Upper lobe of right lung (tissue), 1 donor: ENCODE results near the gene CD69. TPM values are rescaled to one million over a fixed set of nuclear protein-coding genes. Genes with fewer than 3 reads are reported as not detected.

Experiments
- total RNA-seq: library from RNA; stranded (reverse); fragmentation: NEBNext Ultra II Directional; extraction: Animal tissue kit (Norgen Biotek cat#: 25700); gene quantifications from one replicate; pipeline ENCODE4 v1.2.1, GENCODE V29; 2021
- donor health status: DM: no; HTN: yes; CAD: no; lungs with severe emphysema.

Gene CD69
- total RNA-seq, 1 donor from 2014 or later: 14.5 TPM

Other genes starting within 250 kb of the CD69 start
- gene KLRB1, start 153.0 kb downstream of the CD69 start, total RNA-seq: 3.3 TPM
- 12.9 TPM for gene CLEC2D, start 91.2 kb downstream of the CD69 start, total RNA-seq
- 3.4 TPM for gene CLECL1, start 27.8 kb downstream of the CD69 start, total RNA-seq
- 2.7 TPM for gene KLRF1, start 66.6 kb upstream of the CD69 start, total RNA-seq
- 24.6 TPM for gene CLEC2B, start 108.5 kb upstream of the CD69 start, total RNA-seq
- not detected for gene KLRF2, start 120.6 kb upstream of the CD69 start, total RNA-seq
- gene CLEC2A, start 171.5 kb upstream of the CD69 start, total RNA-seq: not detected
- 43.4 TPM for gene CLEC12A, start 210.5 kb upstream of the CD69 start, total RNA-seq
- gene CLEC1B, start 238.2 kb upstream of the CD69 start, total RNA-seq: not detected
- gene CLEC12B, start 249.7 kb upstream of the CD69 start, total RNA-seq: 1.4 TPM